Parathyroid adenoma (tissue), 2 donors: ENCODE measurements around the gene CADM1.

ENCODE experiments used
- H2AFZ ChIP-seq: fragments of 300-600 bp; sonication (generic); one replicate; pipeline ENCODE4 v1.7.0; 2017; ENCODE audit warnings: antibody characterized with exemption, mild to moderate bottlenecking
- H3K27ac ChIP-seq: fragments of 300-600 bp; sonication (generic); one replicate; pipeline ENCODE4 v1.7.0; 2017
- H3K27me3 ChIP-seq: fragments of 300-600 bp; sonication (generic); one replicate; pipeline ENCODE4 v1.7.0; 2017; ENCODE audit warnings: low read length; ENCODE audit not compliant: control insufficient read depth, insufficient read depth
- H3K36me3 ChIP-seq: fragments of 300-600 bp; sonication (generic); one replicate; pipeline ENCODE4 v1.7.0; 2017; ENCODE audit warnings: low read length; ENCODE audit not compliant: control insufficient read depth, insufficient read depth
- H3K4me1 ChIP-seq: fragments of 300-600 bp; sonication (generic); one replicate; pipeline ENCODE4 v1.7.0; 2017; ENCODE audit warnings: control low read depth
- H3K4me2 ChIP-seq: fragments of 300-600 bp; sonication (generic); one replicate; pipeline ENCODE4 v1.7.0; 2017; ENCODE audit warnings: low read length
- H3K4me3 ChIP-seq: fragments of 300-600 bp; sonication (generic); one replicate; pipeline ENCODE4 v1.7.0; 2017; ENCODE audit warnings: low read depth, low read length
- H3K79me2 ChIP-seq: fragments of 300-600 bp; sonication (generic); one replicate; pipeline ENCODE4 v1.7.0; 2017; ENCODE audit warnings: control low read depth
- H3K9ac ChIP-seq: fragments of 300-600 bp; sonication (generic); one replicate; pipeline ENCODE4 v1.7.0; 2017; ENCODE audit warnings: mild to moderate bottlenecking
- H3K9me3 ChIP-seq: fragments of 300-600 bp; sonication (generic); one replicate; pipeline ENCODE4 v1.7.0; 2017; ENCODE audit warnings: low read length; ENCODE audit not compliant: control insufficient read depth
- TF ChIP-seq, protein P1 (sequence below): fragments of 300-600 bp; sonication (generic); IDR thresholded peaks from one replicate; pipeline ENCODE4 v1.7.0; 2017; ENCODE audit warnings: antibody characterized with exemption, mild to moderate bottlenecking
- donor health status: primary hyperparathyroidism.

The CADM1 gene

GRCh38 chr11:115183136-115183535, 321.1 kb downstream of the CADM1 start:
- H3K27ac ChIP-seq: no peak overlapping the region
- H3K4me3 ChIP-seq: no peak overlapping the region
- no peak overlapping the region for H3K9ac ChIP-seq
- no peaks in the 10 kb centered on the region for H3K9me3 ChIP-seq
- peaks cover 3% of the 10 kb centered on the region for H3K4me1 ChIP-seq
- H2AFZ ChIP-seq: no peak overlapping the region
- H3K27me3 ChIP-seq: no peaks in the 10 kb centered on the region
- no peaks in the 10 kb centered on the region for H3K79me2 ChIP-seq
- TF ChIP-seq, protein P1, sequence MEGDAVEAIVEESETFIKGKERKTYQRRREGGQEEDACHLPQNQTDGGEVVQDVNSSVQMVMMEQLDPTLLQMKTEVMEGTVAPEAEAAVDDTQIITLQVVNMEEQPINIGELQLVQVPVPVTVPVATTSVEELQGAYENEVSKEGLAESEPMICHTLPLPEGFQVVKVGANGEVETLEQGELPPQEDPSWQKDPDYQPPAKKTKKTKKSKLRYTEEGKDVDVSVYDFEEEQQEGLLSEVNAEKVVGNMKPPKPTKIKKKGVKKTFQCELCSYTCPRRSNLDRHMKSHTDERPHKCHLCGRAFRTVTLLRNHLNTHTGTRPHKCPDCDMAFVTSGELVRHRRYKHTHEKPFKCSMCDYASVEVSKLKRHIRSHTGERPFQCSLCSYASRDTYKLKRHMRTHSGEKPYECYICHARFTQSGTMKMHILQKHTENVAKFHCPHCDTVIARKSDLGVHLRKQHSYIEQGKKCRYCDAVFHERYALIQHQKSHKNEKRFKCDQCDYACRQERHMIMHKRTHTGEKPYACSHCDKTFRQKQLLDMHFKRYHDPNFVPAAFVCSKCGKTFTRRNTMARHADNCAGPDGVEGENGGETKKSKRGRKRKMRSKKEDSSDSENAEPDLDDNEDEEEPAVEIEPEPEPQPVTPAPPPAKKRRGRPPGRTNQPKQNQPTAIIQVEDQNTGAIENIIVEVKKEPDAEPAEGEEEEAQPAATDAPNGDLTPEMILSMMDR: no peak
- no peaks in the 10 kb centered on the region for H3K36me3 ChIP-seq
- H3K4me2 ChIP-seq: no peak overlapping the region

DNA sequence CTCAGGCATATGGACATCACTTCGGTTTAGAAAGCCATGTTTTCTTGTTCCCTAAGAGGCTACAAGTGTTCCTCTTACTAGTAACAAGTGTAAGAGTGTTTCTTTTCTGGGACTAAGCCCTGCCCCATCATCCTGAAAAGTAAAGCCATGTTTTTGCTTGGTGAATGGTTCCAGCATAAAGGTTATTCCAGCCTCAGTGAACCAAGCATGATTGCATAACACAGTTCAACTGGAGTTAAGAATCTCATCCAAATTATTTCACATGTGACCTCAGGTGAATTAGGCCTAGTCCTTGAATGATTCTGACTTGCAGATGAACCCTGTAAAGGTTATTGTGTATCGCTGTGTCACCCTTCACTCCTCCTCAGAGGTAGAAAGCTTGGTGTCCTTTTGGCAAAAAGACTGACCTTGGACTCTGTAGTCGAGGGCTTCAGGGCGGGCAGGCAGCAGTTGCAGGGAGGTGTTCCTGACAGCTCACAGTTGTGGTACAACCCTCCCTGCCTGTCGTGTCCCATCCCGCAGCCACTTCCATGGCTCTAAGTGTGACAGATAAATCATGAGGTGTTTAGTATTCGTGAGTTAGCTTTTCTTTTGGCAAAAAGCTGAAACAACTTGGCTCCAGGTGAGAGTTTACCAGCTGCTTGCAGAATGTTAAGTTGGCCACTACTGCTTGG, 321.8 kb downstream of the CADM1 start:
- H2AFZ ChIP-seq: no peak overlapping the region
- H3K4me3 ChIP-seq: no peak overlapping the region
- H3K36me3 ChIP-seq: no peaks in the 10 kb centered on the region
- H3K79me2 ChIP-seq: no peaks in the 10 kb centered on the region
- TF ChIP-seq, protein P1: no peak
- peaks cover 3% of the 10 kb centered on the region for H3K4me1 ChIP-seq
- no peak overlapping the region for H3K27ac ChIP-seq
- H3K27me3 ChIP-seq: no peaks in the 10 kb centered on the region
- H3K4me2 ChIP-seq: no peak overlapping the region
- H3K9me3 ChIP-seq: no peaks in the 10 kb centered on the region
- H3K9ac ChIP-seq: no peak overlapping the region

- H3K9ac ChIP-seq: no peak overlapping the region
- H3K4me1 ChIP-seq: peaks cover 3% of the 10 kb centered on the region
- no peak overlapping the region for H2AFZ ChIP-seq
- H3K27me3 ChIP-seq: no peaks in the 10 kb centered on the region
- no peaks in the 10 kb centered on the region for H3K9me3 ChIP-seq
- TF ChIP-seq, protein P1: no peak
- no peaks in the 10 kb centered on the region for H3K36me3 ChIP-seq
- no peak overlapping the region for H3K4me2 ChIP-seq
- H3K79me2 ChIP-seq: no peaks in the 10 kb centered on the region
- H3K27ac ChIP-seq: no peak overlapping the region
- H3K4me3 ChIP-seq: no peak overlapping the region
Measured at GRCh38 chr11:115181538-115181937, 322.7 kb downstream of the CADM1 start.

- H3K27me3 ChIP-seq: no peaks in the 10 kb centered on the region
- no peaks in the 10 kb centered on the region for H3K9me3 ChIP-seq
- H3K4me2 ChIP-seq: no peak overlapping the region
- H3K36me3 ChIP-seq: no peaks in the 10 kb centered on the region
- TF ChIP-seq, protein P1: no peak
- H3K4me3 ChIP-seq: no peak overlapping the region
- no peak overlapping the region for H3K27ac ChIP-seq
- H3K9ac ChIP-seq: no peak overlapping the region
- peaks cover 3% of the 10 kb centered on the region for H3K4me1 ChIP-seq
- no peak overlapping the region for H2AFZ ChIP-seq
- H3K79me2 ChIP-seq: no peaks in the 10 kb centered on the region
Measured at GRCh38 chr11:115180272-115180671, 323.9 kb downstream of the CADM1 start.

DNA sequence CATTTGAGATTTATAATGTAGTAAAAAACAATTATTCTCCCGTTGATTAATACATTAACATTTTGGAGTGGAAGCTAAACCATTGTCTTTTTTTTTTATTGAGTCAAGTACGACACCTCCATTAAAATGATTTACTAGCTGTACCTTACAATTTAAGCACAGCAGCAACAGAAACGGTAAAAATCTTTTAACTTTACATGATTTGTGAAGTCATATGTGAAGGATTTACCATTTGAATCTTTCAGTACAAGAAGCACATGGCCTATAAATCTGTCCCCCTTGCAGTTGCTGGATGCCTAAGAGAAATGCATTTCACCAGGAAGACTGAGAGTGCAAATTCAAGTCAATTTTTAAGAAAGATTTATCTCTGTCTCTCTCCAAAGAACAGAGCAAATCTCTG, 324.6 kb downstream of the CADM1 start:
- TF ChIP-seq, protein P1: no peak
- no peaks in the 10 kb centered on the region for H3K27me3 ChIP-seq
- no peaks in the 10 kb centered on the region for H3K79me2 ChIP-seq
- H3K27ac ChIP-seq: no peak overlapping the region
- H3K9me3 ChIP-seq: no peaks in the 10 kb centered on the region
- no peaks in the 10 kb centered on the region for H3K36me3 ChIP-seq
- H3K4me2 ChIP-seq: no peak overlapping the region
- no peak overlapping the region for H2AFZ ChIP-seq
- H3K9ac ChIP-seq: no peak overlapping the region
- peaks cover 3% of the 10 kb centered on the region for H3K4me1 ChIP-seq
- no peak overlapping the region for H3K4me3 ChIP-seq
